Tibial nerve (tissue), 4 donors: ENCODE results near the gene ZNF267.

Experiments used
- CTCF ChIP-seq, 5 experiments: fragments of 200-600 bp in 3 of 5; fragments of 450-650 bp in 2 of 5; sonication (generic) in 3 of 5; IDR thresholded peaks; one replicate each; pipeline ENCODE4 v1.5.1; 2016 to 2019; ENCODE audit warnings: antibody characterized with exemption in 5 of 5, mild to moderate bottlenecking in 3 of 5, moderate library complexity in 2 of 5
- EP300 ChIP-seq, 2 donors: sonication (generic); formaldehyde crosslinking; IDR thresholded peaks; one replicate each; pipeline ENCODE4 v1.6.1; 2017; ENCODE audit warnings: antibody characterized with exemption in 2 of 2, mild to moderate bottlenecking in 1 of 2
- POLR2A ChIP-seq, 2 donors: fragments of 450-650 bp; IDR thresholded peaks; one replicate each; pipeline ENCODE4 v1.6.1; 2017; ENCODE audit warnings: antibody characterized with exemption in 2 of 2, mild to moderate bottlenecking in 2 of 2, moderate library complexity in 2 of 2

GRCh38 chr16:31893824-31894223 is 20.2 kb downstream of the ZNF267 start:
- no peak for TF ChIP-seq POLR2A (IDR thresholded peaks at IDR 0.05)
- no peak for TF ChIP-seq CTCF (IDR thresholded peaks at IDR 0.05)
- no peak for TF ChIP-seq EP300 (IDR thresholded peaks at IDR 0.05)
